ENCODE measurements around the gene PSMC1. TPM values are rescaled to one million over a fixed set of nuclear protein-coding genes. Genes with fewer than 3 reads are reported as not detected.

PSMC1 gene
- total and polyA plus RNA-seq, 8 donors = 14.5 to 247 (median 96.1) TPM

- intact Hi-C loops (cut with DNase I; ENCODE audit: low total_unique reads) = no loop called here
- Histone ChIP-seq H3K27me3 (no peaks in the 10 kb centered on the region), H3K27ac (no peak overlapping the region), H3K36me3 (peaks cover 24 to 75% (median 70%) of the 10 kb centered on the region in 4 donors), H3K4me3 (no peak overlapping the region), H3K9me3 (no peaks in the 10 kb centered on the region), H3K4me1 (peaks cover 13 to 27% (median 21%) of the 10 kb centered on the region in 4 donors)
- DNase-seq = no peak
- TF ChIP-seq POLR2AphosphoS5 (IDR thresholded peaks at IDR 0.05) = no peak
- TF ChIP-seq POLR2A (IDR thresholded peaks at IDR 0.05) = no peak
- no peak for TF ChIP-seq CTCF (IDR thresholded peaks at IDR 0.05)
- no peak for TF ChIP-seq EP300 (IDR thresholded peaks at IDR 0.05)
- 70 to 80% (median 76%) methylated on average over 4 of the region's 4 CpGs for WGBS, 5 donors
Measured at GRCh38 chr14:90305176-90305601, 48.8 kb downstream of the PSMC1 start.

GRCh38 chr14:90308561-90308960, 52.2 kb downstream of the PSMC1 start:
- no peak for DNase-seq
- Histone ChIP-seq H3K36me3 (peaks cover 39 to 93% (median 91%) of the 10 kb centered on the region in 4 donors), H3K4me3 (no peak overlapping the region), H3K9me3 (no peaks in the 10 kb centered on the region), H3K27ac (no peak overlapping the region), H3K27me3 (no peaks in the 10 kb centered on the region), H3K4me1 (no peaks in the 10 kb centered on the region)
- WGBS, 5 donors = 85 to 96% (median 92%) methylated on average over 7 of the region's 7 CpGs
- TF ChIP-seq CTCF (IDR thresholded peaks at IDR 0.05) (no peak), POLR2A (IDR thresholded peaks at IDR 0.05) (no peak), EP300 (IDR thresholded peaks at IDR 0.05) (no peak)
- intact Hi-C loops (cut with DNase I; ENCODE audit: low total_unique reads) = no loop called here

- peaks cover 0 to 8% (median 2%) of the 10 kb centered on the region in 4 donors for H3K4me1 ChIP-seq
- no peak overlapping the region for H3K27ac ChIP-seq
- H3K9me3 ChIP-seq = no peaks in the 10 kb centered on the region
- TF ChIP-seq CTCF (IDR thresholded peaks at IDR 0.05) = no peak
- TF ChIP-seq POLR2A (IDR thresholded peaks at IDR 0.05) = no peak
- H3K4me3 ChIP-seq = no peak overlapping the region
- H3K27me3 ChIP-seq = no peaks in the 10 kb centered on the region
- DNase-seq = no peak
- 84 to 91% (median 88%) methylated on average over 2 of the region's 2 CpGs for WGBS, 5 donors
- H3K36me3 ChIP-seq = peaks cover 6 to 62% (median 58%) of the 10 kb centered on the region in 4 donors
- intact Hi-C loops (cut with DNase I; ENCODE audit: low total_unique reads) = no loop called here
Measured at GRCh38 chr14:90317286-90317685, 60.9 kb downstream of the PSMC1 start.

GRCh38 chr14:90318016-90318415, 61.7 kb downstream of the PSMC1 start:
- DNase-seq = no peak
- H3K27me3 ChIP-seq = no peaks in the 10 kb centered on the region
- intact Hi-C loops (cut with DNase I; ENCODE audit: low total_unique reads) = no loop called here
- H3K36me3 ChIP-seq = peaks cover 4 to 55% (median 51%) of the 10 kb centered on the region in 4 donors
- H3K4me3 ChIP-seq = no peak overlapping the region
- H3K9me3 ChIP-seq = no peaks in the 10 kb centered on the region
- H3K4me1 ChIP-seq = peaks cover 0 to 8% (median 2%) of the 10 kb centered on the region in 4 donors
- no peak for TF ChIP-seq CTCF (IDR thresholded peaks at IDR 0.05)
- no peak for TF ChIP-seq POLR2A (IDR thresholded peaks at IDR 0.05)
- no peak for TF ChIP-seq POLR2AphosphoS5 (IDR thresholded peaks at IDR 0.05)
- WGBS, 5 donors = 59 to 69% (median 68%) methylated on average over 4 of the region's 4 CpGs
- no peak overlapping the region for H3K27ac ChIP-seq

All from stomach (tissue), 9 donors.